SKM-1 (cell line): ENCODE measurements around the gene SMPD1.

Experiments used
- DNase-seq: peaks from one replicate; lab custom pipeline; 2025; ENCODE audit not compliant: unreplicated experiment; lab: John Stamatoyannopoulos, UW

Gene SMPD1

DNA sequence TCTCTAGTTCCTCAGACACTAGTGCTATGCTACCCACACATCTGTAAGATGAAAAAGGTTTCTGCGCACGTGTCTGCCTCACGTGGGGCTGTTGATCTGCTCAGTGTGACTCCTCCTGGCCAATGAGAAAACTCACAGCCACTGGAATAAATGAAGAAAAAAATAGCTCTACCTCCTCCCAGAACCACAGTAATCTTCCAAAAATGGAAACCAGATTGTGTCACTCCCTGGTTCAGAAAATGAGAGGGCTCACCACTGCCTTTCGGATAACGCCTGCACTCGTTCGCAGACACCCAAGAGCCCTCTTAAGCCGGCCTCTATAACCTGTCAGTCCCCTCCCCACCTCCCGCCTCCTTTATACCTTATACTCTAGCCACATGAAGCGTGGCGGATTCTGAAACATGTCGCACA lies 23.5 kb downstream of the SMPD1 start:
- no peak for DNase-seq

DNA sequence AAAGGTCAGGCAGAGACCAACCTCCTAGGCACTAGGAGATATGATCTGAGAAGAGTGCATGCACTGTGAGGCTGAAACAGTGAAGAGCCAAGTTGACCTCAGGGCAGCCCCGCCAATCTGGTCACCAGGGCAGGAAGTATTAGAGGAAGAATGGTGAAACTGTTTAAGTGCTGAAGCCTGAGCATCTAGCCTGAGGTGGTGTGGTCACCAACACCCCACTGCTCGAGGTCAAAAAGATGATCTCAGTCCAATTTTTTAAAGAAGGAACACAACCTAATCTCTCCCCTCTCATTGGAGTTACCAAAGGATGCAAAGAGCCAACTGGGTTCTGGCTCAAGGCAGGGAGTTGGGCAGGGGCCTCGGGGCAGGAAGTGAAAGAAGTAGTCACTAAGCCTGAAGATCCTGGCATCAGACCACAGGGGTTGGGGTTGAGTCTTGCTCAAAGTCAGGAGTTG lies 24.6 kb downstream of the SMPD1 start:
- peak; percentile 87 for DNase-seq

- DNase-seq, result no peak
These were observed 25.5 kb downstream of the SMPD1 start for GRCh38 chr11:6415797-6416196.

GRCh38 chr11:6417907-6418556 lies 27.8 kb downstream of the SMPD1 start:
- no peak for DNase-seq

- no peak for DNase-seq
These were observed 28.3 kb downstream of the SMPD1 start for GRCh38 chr11:6418557-6419008.

- peak; percentile 11 for DNase-seq
These were observed 28.8 kb downstream of the SMPD1 start, which contains the start of gene APBB1 for GRCh38 chr11:6419009-6419631. Gene APBB1 (minus strand): TSS chr11:6419094. CDS start chr11:6411347, 7,747 bp downstream.

DNA sequence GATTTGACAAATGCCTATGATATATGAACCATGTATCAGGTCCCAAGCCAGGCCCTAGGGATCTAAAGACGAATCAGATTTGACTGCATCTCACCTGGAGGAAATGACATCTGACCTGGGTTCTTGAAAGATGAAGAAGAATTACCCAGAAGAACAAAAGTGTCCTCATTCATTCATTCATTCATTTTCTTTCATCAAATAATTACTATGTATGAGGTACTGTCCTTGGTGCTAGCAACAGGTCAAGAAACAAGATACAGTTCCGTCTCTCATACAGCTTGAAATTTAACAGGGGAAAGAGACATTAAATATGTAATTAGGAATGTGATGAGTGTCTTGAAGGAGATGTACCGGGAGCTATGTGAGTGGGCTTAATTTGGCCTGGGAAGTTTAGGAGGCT lies 30.4 kb downstream of the SMPD1 start:
- no peak for DNase-seq

GRCh38 chr11:6427516-6427915 lies 37.2 kb downstream of the SMPD1 start:
- no peak for DNase-seq

DNA sequence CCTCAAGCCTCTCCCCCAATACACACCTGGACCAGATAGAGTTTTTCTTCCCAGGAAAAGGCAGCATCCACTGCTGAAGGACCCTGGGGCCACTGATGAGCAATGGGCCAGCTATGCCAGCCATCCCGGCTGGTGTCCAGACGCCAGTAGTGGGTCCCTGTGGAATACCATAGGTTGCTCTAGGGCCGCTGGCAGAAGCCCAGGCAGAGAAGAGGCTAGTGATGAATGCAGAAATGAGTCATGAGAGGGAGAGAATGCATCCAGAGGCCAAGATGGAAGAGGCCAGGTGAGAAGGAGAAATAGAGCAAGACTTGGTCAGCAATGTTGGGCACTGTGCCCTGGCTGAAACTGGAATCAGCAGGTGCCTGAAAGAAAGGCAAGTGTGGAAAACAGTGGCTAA lies 41.6 kb downstream of the SMPD1 start:
- DNase-seq, result no peak

DNA sequence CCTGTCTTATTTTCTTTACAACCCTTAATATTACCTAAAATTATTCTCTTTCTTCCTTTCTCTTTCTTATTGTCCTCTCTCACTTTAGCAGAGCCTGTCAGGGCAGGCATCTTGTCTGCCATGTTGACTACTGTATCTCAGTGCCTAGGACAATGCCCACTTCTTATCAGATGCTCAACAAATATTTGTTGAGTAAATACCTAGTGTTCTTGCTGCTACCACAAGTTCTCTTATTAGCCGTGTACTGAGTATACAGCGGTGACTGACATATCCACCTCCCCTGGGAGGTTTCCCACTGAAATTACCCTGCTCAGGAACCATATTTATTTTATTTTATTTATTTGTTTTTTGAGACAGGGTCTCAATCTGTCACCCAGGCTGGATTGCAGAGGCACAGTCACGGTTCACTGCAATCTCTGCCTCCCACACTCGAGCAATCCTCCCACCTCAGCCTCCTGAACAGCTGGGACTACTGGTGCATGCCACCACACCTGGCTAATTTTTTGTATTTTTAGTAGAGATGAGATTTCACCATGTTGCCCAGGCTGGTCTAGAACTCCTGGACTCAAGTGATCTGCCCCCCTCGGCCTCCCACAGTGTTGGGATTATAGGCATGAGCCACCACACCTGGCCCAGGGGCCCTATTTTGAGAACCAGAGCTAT lies 43.9 kb downstream of the SMPD1 start:
- no peak for DNase-seq

DNA sequence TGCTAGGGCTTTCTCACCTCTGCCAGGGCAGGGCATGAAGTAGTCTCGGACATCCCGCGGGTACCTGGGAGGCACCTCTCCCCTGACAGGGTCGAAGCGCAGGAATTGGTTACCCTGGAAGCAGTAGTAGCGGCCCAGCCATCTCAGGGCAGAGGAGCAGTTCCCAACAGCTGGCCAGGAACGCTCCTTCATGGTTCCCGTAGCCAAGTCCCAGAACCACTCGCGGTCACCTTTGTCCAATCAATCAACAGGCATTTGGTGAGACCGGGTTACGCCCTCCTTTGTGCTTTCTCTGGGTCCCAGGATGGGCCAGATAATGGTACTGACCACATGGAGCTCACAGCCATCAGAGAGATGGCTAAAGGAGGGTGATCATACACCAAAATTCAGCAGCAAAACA lies 47.1 kb downstream of the SMPD1 start:
- DNase-seq, result no peak

DNA sequence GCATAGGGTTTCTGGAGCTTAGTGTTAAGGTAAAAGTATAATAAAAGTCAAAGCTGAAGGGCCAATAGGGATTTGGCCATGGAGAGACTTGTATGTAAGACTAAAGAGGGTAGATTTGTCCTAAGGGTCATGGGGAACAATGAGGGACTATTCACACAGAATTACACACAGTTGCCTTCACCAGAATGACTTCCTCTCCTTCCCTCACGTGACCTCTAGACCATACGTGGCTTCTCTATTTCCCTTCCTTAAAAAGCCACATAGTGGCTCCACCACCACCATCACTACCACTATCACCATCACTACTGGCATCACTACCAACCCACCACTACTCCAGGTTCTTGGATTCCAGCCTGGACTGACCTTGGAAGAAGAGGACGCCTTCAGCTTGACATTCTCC lies 47.7 kb downstream of the SMPD1 start:
- DNase-seq, result peak; percentile 92

DNA sequence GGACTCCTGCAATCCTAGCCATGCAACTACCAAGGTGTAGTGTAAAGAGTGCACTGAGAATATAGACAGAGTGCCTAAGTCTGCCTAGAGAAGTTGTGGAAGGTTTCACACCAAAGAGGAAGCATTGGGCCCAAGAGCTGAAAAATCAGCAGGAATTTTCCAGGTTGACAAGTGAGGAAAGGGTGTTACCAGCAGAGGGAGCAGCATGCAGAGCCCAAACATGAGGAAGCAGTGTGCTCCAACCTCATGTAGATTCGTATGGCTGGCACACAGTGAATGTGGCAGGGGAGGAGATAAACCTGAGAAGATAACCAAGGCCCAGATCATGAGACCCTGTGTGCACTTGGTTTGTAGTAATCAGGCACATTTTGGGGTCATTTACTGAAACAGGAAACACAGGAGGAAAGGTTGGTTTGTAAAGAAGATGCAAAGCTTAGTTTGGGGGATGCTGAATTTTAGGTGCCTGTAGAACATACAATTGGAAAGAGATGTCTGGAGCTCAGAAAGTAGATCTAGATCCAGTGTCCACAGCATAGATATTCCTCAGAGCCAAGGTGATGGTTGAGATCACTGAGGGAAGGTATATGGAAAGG lies 48.8 kb downstream of the SMPD1 start:
- DNase-seq, result peak; percentile 79

GRCh38 chr11:6440906-6441358 lies 50.7 kb downstream of the SMPD1 start, which contains the start of gene HPX:
Gene HPX (minus strand): TSS chr11:6440987. CDS start chr11:6440963, 24 bp downstream.
- DNase-seq, result no peak

GRCh38 chr11:6442441-6442840 lies 52.2 kb downstream of the SMPD1 start:
- DNase-seq, result no peak

DNA sequence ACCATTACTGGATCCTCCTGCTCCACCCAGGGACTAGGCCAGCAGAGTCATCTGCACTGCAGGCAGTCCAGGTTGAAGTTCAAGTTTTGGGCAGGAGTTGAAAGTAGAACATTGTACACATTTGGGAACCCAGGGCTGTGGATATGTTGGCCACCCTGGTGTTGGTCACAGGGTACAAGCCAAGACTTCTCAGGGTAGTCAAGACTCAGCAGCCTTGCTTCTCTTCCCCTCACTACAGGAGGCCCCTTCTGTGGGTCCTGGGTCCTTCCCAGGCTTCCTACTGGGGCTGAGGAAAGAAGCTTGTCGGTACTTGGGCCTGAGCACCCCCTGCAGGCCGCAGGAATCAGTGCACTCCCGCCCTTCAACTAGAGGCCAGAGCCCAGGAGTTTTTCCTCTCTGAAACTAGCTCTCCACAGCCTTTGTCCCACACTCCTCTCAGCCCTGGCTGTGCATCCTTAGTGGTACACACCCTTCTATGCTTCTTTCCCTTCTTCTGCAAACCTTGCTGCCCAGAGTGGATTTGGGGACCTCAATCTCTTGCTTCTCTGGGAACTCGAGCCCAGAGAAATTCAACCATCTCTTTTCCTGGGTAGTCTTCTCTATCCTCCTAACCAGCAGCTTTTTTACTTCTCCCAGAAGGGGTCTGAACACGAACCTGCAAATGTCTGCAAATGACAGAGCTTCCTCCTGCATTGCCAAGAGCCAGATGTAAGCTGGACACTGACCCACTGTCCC lies 53.2 kb downstream of the SMPD1 start:
- peak; percentile 52 for DNase-seq
